Measurements from ENCODE around the gene KLHL30. TPM values are rescaled to one million over a fixed set of nuclear protein-coding genes. Genes with fewer than 3 reads are reported as not detected.

The KLHL30 gene
- polyA plus RNA-seq, 4 donors, result 0.18 to 0.57 (median 0.44) TPM

DNA sequence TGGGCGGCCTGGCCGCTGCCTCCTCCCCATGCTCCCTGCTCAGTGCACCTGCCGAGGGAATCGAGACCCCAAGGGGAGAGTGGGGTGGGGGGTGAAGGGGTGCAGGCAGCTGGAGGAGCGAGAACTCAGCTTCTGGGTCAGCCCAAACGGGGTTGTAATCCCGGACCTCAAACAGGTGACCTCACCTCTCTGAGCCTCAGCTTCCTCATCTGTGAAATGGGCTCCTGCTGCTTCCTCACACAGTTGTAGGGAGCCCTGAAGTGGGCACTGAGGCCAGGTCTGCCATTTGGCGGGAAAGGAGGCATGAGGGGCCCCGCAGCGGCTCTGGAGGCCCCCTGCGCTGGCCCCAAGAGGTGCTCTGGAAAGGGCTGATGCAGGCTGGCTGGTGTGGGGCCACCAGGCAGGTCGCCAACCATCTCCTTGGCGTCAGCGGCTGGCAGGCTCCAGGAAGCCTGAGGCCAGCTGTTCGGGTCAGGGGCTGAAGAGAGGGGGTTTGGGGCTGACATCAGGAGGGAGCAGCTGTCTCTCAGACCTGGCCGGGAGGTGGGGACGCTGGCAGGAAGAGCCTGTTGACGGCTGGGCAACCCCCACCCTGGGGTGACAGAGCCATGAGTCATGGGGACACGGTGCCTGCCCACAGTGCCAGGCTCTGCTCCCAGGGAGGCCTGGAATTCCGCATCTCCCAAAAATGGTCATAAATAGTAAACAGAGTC lies 4.9 kb downstream of the KLHL30 start:
- no peak for DNase-seq (ENCODE audit: low read depth in 4 of 4, low spot score in 2 of 4)

DNA sequence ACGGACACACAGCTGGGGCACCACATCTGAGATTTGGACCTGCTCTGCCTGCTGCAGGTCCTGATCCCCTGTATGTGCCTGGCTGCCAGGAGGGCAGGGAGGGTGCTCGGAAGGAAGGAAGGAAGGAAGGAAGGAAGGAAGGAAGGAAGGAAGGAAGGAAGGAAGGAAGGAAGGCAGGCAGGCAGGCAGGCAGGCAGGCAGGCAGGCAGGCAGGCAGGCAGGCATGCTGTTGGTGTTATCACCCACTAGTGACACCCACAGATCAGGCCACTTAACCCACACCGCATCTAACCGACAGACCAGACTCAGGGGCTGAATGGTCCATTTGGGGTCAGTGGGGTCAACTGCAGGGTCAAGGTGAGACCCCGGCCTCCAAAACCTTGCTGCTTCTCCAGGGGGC lies 5.8 kb downstream of the KLHL30 start:
- DNase-seq (ENCODE audit: low read depth in 4 of 4, low spot score in 2 of 4), result no peak

DNA sequence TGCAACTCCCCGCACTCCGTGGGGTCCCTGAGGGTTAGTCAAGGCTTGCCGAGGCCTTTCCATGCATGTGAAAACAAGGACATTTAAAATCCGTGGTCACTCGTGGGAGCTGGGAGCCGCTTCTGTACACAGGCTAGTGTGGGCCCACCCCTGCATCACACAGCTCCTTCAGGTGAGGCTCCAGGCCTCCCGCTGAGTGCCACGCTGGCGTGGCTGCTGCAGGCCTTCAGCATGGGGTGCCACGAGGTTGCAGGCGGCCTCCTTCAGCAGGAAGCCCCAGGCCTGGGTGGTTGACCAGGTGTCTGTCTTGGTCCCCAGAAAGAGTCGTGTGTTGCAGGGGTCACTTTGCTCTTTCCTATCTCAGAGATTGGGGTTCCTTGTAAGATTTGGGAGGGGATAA lies 6.6 kb downstream of the KLHL30 start:
- DNase-seq (ENCODE audit: low read depth in 4 of 4, low spot score in 2 of 4), result no peak

- DNase-seq (ENCODE audit: low read depth in 4 of 4, low spot score in 2 of 4), result no peak
These were observed 7.4 kb downstream of the KLHL30 start for GRCh38 chr2:238145851-238146250.

DNA sequence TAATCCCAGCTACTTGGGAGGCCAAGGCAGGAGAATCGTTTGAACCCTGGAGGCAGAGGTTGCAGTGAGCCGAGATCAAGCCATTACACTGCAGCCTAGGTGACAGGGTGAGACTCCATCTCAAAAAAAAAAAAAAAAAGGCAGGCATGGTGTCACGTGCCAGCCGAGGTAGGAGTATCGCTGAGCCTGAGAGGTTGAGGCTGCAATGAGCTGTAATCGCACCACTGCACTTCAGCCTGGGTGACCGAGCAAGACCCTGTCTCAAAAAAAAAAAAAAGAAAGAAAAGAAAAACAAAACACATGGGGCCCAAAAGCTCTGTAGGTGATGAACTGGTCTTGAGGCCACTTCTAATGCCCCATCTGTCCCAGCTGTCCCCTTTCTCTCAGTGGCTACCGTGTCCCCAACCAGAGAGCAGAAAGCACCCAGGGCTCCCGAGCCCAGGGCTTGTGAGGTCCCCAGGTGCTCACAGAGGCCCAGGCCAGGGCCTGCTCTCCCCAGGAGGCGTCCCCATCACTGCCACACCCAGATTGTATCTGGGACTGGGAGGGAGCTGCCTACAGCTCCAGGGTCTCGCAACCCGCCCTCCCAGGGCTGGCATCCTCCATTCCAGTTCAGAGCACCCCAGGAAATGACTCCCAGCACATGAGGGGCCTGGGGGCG lies 8.5 kb downstream of the KLHL30 start:
- DNase-seq (ENCODE audit: low read depth in 4 of 4, low spot score in 2 of 4), result no peak

DNA sequence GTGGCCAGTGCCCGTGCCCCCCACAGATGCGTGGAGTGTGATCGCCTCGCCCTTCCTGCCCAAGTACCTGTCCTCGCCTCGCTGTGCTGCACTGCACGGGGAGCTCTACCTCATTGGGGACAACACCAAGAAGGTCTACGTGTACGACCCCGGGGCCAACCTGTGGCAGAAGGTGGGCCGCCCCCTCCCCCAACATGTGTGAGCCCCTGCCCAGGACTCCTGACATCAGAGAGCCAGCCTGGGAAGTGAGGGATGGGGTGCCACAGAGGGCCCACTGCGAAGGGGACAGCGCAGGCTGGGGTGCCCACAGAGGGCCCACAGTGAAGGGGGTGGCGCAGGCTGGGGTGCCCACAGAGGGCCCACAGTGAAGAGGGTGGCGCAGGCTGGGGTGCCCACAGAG lies 10.5 kb downstream of the KLHL30 start:
- DNase-seq (ENCODE audit: low read depth in 4 of 4, low spot score in 2 of 4), result no peak

- DNase-seq (ENCODE audit: low read depth in 4 of 4, low spot score in 2 of 4), result no peak
These were observed 11.5 kb downstream of the KLHL30 start for GRCh38 chr2:238149841-238150572.

DNA sequence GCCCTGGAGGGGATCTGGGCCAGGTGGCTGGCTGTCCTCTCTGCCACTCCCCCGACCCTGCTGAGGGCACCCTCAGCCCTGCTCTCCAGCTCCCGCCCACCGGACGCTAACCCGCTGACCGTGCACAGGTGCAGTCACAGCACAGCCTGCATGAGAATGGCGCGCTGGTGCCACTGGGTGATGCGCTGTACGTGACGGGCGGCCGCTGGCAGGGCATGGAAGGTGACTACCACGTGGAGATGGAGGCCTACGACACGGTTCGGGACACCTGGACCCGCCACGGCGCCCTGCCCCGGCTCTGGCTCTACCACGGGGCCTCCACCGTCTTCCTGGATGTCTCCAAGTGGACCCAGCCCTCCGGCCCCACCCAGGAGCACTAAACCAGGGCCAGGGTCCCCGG lies 12.2 kb downstream of the KLHL30 start:
- no peak for DNase-seq (ENCODE audit: low read depth in 4 of 4, low spot score in 2 of 4)

- DNase-seq (ENCODE audit: low read depth in 4 of 4, low spot score in 2 of 4), result no peak
These were observed 12.7 kb downstream of the KLHL30 start for GRCh38 chr2:238151205-238151604.

- no peak for DNase-seq (ENCODE audit: low read depth in 4 of 4, low spot score in 2 of 4)
These were observed 13.3 kb downstream of the KLHL30 start for GRCh38 chr2:238151628-238152235.

DNA sequence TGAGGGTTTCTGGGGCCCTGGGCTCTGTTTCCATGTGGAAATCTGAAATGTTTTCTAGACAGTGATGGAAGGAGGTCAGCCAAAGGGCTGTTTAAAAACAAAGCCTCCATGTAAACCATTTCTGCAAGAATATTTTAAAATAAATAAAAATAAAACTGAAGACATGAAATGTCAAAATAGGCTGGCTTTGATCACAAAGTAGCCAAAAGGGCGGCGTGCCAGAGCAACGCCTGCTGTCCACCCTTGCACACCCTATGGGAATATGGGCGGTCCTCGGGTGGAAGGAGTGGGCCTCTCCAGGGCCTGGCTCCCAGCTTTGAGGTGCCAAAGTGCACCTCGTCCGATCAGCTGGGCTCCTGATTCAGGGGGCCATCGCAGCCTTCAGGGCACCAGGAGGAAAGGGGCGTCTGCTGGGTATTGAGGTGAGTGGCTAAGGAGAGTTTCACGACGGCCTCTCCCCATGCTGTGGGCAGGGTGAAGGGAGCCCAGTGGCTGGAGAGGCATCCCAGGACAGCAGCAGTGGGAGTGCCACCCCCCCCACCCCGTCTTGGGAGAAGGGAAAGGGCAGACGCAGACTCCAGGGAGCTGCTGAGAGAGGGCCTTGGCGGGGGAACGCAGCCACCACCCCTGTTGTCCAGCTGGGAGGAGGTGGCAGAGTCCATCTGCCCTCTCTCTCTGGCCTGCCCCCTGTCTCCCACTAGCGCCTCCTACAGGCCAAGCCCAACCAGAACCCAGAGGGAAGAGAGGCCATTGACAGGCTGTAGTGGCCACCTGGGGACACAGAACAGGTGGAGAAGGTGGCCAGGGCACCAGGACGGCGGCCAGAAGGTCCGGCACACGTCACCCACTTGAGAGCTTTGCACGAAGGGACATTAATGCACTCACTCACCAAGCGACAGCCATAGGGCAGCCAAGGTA lies 14.6 kb downstream of the KLHL30 start:
- DNase-seq (ENCODE audit: low read depth in 4 of 4, low spot score in 2 of 4), result no peak

DNA sequence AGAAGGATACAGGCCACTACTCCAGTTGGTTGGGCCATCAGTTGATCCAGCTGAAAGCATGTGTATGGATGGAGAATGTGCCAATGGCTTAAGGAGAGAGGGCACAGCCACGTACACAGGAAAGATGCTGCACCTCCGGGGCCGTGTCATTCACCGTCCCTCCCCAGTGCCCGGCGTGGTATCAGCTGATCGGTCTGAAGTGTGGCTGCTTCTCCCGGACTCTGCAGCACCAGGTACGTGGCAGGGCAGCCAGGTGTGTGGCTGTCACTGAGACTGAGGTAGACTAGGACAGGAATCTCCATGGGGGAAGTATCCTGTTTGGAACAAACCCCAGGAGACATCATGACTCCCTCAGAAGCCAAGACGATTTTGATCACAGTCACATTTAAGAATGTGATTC lies 16.1 kb downstream of the KLHL30 start:
- no peak for DNase-seq (ENCODE audit: low read depth in 4 of 4, low spot score in 2 of 4)

DNA sequence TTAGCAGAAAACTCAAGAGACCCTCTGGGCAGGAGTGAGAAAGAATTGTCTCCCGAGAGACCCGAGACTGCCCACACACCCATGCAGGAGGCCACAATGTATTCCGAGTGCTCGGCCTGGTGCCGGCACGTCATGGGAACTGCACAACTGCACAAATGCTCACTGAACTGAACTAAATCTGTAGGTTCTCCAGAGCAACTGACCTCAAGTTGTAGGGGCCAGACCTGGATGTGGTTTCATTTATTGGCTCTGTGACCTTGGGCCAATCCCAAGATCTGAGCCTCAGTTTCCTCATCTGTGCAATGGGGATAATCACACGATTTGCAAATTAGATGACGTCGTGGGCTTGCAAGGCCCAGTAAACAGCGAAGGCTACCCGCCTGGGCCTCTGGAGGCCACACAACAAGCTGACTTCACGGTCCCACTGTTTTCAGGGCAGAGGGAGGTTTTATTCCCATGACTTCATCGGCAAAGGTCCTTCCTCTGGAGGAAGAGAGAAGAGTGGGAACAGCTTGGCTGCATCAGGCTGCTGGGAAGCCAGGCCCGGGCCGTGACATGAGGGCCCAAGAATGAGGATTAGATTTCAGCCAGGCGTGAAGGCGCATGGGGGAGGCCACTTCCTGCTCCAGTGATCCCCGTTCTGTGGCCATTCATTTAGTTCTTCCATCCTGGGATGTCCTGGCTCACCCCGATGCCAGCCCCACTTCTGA lies 16.7 kb downstream of the KLHL30 start:
- peak; percentile 65 to 87 (median 78) for DNase-seq (ENCODE audit: low read depth in 4 of 4, low spot score in 2 of 4)

DNA sequence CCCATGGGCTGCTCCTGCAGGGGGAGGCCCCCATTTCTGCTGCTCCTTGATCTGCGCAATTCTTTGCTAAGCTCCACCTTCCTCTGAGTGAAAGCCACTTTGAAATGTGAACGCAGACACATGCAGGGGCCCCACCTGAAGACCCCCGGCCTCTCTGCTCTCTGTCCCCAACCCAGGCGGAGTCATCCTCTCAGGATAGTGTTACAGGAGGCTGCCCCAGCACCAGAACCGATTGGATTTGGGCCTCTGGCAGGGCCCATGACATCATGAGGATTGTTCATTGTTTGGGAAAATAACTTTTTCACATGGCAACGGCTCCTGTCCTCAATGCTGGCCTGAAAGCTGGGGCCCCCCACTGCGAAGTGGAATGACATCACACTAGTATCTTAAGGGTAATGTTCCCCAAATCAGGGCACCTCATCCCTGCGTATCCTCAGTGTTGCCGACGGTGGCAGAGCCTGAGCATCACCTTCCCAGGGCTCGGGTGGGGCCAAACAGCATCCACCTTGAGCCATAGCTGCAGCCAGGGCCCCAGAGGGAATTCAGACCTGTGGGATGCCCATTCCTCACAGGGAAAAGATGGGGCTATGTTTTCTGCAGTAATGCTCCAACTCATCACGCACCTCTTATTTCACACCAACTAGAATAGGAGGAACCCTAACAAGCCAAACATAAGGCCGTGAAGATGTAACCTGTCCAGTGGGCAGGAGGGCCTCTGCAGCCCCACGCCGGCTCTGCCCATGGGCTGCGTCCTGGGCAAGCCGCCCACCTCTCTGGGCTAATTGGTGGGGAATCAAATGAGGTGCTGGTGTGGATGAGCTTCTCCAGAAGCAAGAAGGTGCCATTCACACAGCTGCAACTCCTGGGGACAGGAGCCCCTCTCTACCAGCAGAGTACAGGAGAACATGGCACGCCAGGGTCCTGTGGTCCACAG lies 17.6 kb downstream of the KLHL30 start:
- DNase-seq (ENCODE audit: low read depth in 4 of 4, low spot score in 2 of 4), result no peak

DNA sequence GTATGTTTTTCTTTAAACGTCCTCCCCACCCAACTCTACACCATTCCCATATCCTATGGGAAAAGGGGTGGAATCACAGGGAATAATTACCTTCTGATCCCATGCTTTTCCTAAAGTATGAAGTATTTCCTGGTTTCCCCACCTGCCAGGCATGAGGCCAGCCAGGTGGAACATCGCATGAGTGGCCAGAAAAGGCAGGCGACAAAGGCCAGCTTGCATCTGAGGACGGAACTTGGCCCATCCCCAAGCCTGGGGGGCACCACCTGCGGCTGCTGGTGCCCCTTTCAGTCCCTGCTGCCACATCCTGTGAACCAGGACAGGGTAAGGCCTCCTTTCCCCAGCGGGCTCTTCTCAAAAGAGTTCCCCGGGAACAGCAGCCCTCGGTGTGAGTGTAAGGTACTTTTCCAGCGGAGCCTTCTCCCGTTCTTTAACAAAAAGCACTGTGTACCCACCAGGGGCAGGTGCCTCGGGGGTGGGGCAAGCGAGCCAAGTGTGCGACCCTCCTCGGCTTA lies 19.1 kb downstream of the KLHL30 start:
- no peak for DNase-seq (ENCODE audit: low read depth in 4 of 4, low spot score in 2 of 4)

GRCh38 chr2:238158018-238158508 lies 19.6 kb downstream of the KLHL30 start:
- DNase-seq (ENCODE audit: low read depth in 4 of 4, low spot score in 2 of 4), result no peak

- no peak for DNase-seq (ENCODE audit: low read depth in 4 of 4, low spot score in 2 of 4)
These were observed 20.1 kb downstream of the KLHL30 start, which contains the start of gene ERFE for GRCh38 chr2:238158509-238159070. ERFE (plus strand) TSS chr2:238158970; CDS start chr2:238159008, 38 bp downstream.

- no peak for DNase-seq (ENCODE audit: low read depth in 4 of 4, low spot score in 2 of 4)
These were observed 20.6 kb downstream of the KLHL30 start for GRCh38 chr2:238159071-238159539.

Data from left renal cortex interstitium (tissue), 4 donors.